IPS-NIHi7 (cell line): ENCODE results near the gene DHX8.

Source experiments
- DNase-seq: peaks from one replicate; pipeline ENCODE4 v3.0.0; 2012; ENCODE audit warnings: mixed read lengths; ENCODE audit errors: extremely low spot score

The DHX8 gene

DNA sequence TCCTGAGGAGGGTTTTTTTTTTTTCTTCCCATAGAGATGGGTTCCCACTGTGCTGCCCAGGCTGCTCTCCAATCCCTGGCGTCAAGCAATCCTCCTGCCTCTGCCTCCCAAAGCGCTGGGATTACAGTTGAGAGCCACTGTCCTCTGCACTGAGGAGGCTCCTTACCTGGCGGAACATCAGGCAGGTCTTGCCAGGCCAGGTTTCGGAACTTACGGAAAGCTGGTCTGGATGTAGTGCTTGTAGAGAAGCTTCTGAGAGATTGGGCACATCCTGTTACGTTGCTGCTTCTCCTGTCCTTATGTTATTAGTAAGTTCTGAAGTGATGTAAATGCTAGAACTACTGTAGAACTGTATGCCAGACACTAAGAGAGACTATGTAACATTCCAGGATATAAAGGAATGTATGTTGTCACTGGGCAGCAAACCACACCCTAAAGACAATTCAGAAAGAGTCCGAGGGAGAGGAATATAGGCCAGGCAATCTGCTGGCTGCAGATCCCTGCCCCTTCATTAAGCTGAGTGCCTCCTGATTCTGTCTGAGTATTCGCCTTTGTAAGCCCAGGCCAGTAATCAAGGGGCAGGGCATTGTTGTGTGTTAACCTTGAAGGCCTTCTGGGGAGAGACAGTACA is 41.3 kb downstream of the DHX8 start:
- no peak for DNase-seq

DNA sequence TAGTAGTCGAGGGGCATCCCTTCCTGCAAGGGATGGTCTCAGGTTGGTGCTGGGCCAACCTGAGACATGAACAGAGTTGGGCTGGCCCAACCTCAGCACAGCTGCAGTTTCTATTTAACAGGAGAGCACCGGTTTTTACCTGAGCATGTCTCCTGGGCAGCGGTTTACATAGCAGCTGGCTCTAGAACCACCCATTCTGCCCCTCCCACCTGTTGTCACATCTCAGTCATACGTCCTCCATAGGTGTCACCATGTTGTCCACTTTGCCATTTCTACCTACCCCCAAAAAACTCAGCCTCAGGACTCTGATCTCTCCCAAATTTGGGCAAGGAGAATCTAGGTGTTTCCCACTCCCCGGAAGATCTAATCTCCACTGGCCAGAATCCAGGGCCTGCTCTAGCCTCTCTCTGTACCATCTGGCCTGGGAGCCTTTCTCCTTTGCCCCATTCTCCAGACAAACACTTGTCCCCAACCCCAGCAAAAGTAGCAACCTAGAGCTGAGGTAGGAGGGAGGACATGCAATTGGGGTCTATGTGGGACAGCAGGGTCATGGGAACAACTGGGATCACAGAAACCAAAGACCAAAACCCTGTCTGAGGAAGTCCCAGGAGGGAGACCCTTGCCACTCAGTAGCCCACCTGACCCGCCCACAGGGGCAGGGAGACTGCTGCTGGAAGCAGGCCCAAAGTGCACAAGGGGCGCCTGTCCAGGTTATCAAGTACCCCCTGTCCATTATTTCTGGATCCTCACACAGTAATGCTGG is 43.3 kb downstream of the DHX8 start:
- DNase-seq: no peak

DNA sequence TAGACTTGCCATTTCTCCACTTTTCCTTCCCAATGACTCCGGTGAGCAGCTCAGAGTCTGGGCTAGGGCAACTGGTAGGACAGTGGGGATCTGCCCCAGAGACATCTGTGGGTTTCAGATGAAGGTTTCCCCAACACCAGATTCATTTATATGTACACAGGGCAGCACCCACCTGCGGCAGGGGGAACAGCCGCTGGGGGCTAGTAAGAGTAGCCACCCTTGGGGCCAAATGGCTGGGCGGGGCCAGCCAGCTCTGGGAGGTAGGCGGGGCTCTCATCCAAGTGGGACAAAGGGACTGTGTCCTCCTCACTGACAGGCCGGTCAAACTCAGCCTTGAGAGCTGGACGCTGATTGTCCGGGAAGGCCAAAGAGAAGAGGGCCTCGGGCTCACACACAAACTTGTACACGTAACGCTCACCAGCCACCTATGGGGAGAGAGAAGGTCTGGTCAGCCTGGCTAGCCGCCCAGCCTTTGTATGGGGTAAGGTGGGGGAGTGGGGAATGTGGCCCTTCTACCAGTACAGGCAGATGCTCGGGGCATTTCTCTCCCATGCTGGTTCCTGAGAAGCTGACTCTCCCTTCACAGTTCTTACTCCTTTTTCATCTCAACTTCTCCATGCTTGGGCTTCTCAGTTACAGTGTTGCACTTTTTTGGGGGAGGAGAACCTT is 44.7 kb downstream of the DHX8 start:
- DNase-seq: no peak

DNA sequence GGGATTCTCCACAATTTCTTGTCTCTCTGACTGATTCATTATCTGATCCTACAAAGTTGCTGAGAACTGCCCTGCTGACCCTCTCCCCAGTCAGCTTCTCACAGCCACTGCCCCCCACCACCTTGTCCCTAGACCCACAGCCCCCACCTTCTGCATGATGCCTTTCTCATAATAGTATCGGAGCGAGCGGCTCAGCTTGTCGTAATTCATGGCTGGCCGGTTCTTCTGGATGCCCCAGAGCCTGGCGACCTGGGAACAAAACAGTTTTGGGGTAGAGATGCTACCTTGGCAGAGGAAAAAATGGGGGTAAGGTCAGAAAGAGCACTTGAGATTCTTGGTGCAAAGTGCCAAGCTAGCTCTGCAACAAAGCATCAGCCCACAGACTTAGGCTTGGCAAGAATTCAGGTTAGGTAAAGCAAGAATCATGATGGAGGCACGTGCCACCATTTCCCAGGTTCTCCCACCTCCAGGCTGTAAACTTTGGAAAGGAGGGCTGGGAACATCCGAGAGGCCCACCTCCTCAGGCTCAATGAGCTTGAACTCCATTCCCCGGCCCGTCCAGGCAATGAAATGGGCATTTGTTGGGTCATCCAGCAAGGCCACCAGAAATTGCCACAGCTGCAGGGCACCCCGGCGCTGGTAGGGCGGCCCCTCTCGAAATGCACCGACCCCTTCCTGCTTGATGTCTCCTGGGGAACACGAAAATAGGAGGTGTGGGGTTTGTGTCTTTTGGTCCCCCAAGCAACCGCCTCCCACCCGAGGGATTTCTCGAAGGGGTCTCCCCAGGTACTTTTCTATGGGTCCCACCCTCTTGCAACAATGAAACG is 45.4 kb downstream of the DHX8 start:
- DNase-seq: no peak

DNA sequence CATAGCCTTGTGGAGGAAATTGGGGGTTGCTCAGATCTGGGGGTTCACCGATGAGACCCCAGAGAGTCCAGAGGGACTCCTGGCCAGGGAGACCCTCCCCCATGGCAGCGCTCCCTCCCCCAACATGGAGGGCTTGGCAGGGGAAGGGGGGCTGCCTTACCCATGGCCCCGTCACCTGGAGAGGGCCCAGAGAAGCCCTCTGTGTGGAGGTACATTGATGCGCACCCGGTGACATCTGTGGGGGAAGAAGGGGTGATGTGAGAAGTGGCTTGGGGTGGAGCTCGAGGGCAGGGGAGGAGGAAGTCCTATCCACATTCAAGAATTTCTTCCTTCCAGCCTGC is 46.1 kb downstream of the DHX8 start:
- no peak for DNase-seq

DNA sequence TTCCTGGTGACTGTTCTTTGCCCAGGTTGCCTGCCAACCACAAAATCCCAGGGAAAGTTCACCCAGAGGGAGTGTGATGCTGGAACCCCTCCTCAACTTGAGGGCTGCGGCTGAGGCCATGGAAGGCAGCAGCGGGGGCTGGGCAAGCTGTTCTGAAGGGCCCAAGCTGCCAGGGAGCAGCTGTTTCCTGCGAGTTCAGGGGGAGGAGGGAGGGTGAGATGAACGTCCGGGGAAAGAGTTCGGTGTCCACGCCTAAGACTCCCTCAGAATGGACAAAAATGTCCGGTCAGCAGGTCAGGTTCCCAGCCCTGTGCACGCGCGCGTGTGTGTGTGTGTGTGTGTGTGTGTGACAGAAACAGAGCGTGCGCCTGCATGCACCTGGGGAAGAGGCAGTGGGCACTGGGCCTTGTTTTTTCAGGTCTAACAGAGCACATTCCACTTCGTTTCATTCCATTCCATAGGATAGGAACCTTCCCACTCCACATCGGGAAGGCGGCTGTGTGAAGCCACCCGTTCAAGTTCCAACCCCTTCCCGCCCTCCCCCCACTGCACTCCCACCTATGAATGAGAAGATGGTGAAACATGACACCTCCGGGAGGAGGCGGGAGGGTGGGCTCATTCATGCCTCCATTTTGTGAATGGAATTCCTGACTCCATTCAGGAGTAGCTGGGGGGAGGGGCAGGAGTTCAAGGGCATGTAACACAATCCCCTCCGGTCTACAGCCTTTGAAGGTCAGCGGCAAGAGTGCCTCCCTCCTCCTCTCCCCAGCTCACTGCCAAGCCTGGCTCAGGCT is 46.7 kb downstream of the DHX8 start:
- DNase-seq: peak; percentile 92

DNA sequence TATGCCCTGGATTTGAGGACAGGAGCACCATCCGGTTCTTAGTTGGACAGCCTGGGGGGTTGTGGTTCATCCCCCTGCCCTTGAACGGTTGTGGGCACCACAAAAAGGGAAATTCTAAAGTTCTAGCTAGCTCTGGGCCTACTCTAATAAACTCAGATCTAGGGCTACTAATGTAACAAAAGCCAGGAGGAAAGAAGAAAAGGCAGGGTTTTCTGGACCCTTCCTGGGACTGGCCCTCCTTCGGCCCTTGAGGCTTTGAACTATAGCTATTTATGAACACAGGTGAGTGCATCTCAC is 47.3 kb downstream of the DHX8 start:
- DNase-seq: no peak

DNA sequence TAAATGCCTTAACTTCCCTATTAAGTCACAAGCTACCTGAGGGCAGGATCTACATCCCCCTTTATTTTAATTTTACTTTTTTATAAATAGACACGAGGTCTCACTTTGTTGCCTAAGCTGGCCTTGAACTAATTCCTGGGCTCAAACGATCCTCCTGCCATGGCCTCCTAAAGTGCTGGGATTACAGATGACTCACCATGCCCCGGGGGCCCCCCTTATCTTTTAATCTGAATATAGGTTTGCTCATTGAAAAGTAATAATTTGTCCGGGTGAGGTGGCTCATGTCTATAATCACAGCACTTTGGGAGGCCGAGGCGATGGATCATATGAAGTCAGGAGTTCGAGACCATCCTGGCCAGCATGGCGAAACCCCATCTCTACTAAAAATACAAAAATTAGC is 48.2 kb downstream of the DHX8 start:
- no peak for DNase-seq

DNA sequence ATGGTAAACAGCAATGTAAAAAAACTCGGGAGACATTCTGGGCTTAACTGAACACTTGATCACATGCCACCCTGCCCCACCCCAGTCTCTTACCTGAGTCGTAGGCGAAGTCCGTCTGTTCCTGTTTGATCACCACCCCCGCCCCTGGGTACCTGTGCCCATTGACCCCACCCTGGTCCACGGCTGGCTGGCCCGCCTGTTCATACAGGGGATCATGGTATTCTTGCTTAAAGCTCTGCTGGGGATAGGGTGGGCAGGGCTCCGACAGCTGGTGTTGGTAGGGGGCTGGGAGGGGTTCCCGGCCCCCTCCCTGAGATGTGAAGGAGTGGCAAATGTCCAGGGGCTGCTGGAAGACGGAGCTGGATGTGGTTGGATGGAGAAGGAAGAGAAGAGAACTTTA is 48.8 kb downstream of the DHX8 start:
- DNase-seq: no peak

DNA sequence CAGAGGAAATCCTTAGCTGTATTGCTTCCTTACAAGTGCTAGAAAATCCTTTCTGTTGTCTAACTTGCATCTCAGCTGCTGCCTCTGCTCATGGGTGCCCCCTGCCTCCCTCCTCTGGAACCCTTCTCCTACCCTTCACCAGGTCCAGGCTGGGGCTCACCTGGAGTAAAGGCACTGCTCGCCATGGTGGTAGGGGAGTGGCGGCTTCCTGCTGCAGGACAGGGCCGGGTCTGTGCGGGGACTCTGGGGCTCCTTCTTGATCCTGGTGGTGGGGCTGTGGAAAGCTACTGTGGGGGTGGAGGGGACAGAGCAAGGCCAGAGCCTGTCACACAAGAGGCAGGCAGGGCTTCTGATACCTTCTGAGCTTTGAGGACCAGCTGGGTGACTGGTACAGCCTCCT is 49.9 kb downstream of the DHX8 start:
- DNase-seq: no peak

DNA sequence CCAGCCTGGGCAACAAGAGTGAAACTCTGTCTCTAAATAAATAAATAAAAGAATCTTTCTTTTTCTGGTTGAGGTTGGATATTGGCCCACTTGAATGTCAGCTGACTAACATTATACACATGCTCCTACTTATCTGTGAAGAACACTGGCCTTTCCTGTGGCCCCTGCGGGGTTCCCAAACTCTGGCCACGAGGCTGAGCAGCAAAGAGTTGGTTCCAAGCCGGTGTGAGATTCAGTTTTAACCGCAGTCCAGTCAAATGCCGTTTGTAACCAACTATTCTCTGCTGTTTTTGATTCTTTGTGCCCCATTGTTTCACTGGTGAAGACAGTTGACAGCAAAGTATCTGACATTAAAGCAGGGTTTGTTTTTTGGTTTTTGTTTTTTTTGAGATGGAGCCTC is 51.1 kb downstream of the DHX8 start:
- no peak for DNase-seq

DNA sequence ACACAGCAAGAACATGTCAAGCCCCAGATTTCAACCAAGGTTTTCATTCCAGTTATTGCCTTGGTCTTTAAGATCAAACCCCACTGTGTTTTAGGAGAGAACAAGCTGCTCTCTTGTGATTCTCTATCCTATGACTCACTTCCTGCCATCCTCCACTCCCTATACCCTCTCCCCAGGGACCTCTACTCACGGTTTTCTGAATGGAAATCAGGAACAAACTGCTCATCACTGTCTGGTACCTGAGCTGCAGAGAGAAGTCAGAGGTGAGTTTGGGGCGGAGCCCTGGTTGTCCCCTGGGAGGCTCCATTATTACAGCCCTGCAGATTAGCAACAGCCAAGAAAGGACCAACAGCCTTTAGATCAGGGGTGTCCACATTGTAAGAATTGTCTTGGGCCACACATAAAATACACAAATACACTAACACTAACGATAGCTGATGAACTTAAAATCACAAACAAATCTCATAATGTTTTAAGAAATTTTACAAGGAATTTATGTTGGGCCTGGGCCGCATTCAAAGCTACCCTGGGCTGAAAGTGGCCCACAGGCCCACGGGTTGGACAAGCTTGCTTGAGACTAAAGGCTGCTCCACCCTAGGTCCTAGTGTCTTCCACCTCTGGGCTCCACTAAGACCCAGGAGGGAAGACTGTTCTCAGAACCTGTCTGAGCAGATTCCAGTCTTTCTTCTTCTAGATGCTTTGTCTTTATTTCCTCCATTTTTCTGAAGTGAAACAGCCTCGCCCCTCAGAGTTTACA is 52.6 kb downstream of the DHX8 start:
- no peak for DNase-seq

DNA sequence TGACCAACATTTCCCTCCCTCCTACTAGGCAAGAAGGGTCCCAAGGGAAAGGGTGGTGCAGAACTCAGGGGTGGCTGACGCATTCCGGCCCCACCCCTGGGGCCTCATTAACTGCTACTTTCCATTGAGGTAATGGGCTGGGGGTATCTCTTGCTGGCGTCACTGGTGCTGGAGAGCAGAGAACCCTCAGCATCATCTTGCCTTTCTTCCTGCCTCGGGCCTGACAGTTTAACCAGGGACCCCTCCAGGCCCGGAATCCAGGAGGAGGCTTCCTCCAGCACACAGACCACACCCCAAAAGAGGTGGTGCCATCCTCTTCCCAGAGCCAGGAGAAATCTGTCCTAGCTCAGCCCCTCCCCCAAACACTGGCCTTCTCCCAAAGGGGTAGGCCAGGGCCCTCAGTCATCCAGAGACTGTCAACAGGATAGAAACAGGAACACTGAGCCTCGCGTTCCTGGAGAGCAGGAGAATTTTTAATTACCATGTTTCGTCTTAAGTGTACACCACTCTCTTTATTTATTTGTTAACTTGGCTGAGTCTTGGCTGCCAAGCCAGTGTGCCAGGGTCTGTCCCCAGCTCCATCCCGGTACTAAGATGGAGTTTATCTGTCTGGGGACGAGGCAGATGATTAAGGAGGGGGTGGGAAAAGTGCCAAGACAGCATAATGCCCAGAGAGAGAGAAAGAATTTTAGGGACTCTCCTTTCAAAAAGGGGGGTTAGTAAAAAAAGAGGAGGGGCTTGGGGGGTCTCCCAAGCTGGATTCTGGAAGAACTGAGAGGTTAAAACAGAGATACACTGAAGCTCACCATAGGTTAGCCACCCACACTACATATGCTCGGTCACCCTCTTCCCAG is 57.3 kb downstream of the DHX8 start:
- no peak for DNase-seq

DNA sequence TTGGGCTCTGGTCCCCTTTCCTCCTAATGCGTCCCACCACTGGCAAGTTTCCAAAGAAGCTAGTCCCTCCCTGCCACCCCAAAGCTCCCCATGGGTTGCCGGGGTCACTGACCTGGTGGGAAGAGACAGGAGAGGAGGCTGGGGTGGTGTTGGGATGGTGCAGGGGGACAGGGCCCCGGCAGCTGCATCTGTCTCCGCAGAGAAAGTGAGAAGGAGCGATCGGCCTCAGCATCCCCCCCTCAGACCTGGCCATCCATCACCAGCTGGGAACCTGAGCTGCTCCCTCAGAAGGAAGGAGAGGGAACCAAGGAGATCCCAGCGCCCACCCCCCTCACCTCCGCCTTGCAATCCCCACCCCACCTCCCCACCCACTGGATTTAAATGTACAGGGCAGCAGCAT is 59.1 kb downstream of the DHX8 start:
- DNase-seq: no peak

DNA sequence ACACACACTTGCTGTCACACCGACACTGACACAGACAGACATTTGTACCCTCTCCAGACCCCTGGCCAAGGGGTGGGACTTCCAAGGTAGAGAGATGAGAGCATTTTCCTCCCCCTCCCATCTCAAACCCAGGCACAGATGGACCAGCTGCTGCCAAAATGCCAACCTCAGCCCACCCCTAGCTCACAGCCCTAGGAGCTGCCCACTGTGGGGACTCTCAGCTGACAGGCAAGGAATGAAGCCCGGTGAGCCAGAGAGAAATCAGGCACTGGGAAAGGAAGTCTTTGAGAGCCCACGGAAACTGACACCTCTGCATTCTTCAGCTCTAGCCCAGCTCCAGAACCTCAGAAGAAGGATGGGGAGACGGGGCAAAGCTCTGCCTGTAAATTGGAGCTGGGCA is 59.5 kb downstream of the DHX8 start:
- DNase-seq: no peak

DNA sequence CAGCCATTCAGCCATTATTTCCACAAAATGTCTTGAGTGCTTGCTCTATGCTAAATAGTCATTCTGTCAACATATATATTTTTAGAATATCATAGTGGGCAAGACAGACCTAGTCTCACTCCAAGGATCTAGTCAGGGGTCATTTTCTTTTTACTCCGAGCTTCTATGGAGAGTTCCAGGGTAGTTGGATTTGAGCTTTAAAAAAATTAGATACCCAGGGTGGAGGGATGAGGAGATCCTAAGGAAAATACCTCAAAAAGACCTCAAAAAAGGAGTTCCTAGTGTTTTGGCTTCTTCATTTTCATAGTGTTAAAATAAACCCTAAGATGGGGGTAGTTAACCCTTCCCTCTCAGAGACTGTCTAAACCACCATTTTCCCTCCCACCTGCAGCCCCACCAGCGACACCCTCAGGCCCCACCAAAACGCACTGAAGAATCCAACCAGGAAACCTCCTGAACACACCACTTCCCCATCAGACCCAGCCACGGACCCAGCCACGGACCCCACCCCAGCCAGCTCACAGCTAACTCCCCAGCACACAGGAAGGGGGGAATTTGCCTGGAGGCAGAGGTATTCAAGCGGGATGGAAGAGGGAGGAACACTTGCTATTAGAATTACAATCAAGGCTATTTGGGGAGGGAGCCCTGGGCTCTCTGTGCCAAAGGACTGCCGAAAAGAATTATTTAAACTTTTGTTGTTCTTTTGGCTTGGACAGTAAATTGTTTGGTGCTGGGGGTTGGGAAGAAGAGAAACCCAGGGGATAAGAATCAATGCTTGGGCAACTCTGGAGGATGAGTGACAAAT is 60.2 kb downstream of the DHX8 start:
- DNase-seq: no peak

DNA sequence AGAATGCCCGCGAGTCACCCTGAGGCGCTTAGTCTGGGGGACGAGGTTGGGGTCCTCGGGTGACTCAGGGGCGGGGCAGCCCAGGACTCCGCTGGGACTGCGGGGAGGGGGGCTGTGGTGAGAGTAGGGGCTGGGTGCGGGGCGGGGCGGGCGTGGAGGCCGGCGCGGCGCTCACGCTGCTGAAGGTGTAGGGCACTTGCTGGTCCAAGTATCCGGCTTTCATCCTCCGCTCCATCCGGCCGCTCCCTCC is 61.5 kb downstream of the DHX8 start:
- DNase-seq: no peak

DNA sequence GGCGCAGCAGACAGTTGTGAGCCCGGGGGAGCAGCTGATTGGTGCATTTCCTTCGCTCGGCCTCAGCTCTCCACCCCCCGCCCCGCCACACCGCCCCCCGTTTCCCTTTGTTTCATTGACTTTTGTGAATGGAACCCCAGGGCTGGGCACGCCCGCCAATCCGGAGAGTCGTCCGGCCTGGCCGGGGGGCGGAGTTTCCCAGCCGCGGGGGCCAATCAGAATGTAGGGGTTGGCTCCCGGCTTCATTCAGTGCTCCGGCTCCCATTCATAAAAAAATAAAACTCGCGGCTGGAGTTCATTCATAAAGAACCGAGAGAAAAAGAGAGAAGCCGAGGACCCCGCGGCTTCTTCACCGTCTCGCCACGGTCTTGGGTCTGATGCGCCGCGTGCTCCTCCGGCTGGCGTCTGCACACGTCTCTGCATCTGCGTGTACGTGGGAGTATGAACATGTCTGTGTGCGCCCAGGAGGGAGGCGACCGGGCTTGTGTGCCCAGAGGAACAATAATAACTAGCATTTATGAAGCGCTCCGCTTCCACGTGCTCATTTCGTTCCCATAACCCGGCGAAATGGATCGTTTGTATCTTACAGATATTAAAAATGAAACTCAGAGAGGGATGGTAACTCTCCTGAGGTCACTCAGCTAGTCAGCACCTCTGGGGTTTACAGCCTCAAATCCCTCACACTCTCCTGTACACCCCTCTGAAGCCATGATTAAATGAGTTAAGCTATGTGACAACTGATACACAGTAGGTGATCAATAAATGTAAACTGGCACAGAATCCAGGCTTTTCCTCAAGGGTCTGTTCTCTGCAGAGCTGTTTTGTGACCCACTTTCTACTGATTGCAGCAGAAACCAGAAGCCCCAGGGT is 62.8 kb downstream of the DHX8 start, which contains the start of gene ETV4:
TSS of gene ETV4 (minus strand) at position 22 of the 870 bp plus-strand sequence. CDS start 723 bp downstream, outside the sequence.
- DNase-seq: peak; percentile 95

DNA sequence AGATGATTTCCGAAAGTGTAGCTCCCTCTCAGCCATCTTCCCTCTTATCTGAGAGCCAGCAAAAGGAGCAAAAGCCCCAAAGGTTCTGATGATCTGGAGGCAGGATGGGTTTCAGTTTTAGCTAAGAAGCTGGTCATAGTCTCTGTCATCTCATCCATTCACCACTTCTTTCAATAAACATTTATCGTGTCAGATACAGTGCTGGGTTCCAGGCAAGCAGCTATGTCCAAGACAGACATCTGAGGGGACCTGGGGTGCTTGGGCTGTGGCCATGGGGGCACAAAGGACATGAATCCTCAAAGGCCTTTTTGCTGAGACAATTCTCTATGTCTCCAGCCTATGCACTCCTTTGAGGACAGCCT is 63.4 kb downstream of the DHX8 start:
- DNase-seq: no peak
